ENCODE measurements around the gene GOLGA1. TPM values are rescaled to one million over a fixed set of nuclear protein-coding genes. Genes with fewer than 3 reads are reported as not detected.
"Not testable (repeated sequence)": the region's sequence is repeated elsewhere in the genome, so short reads cannot be mapped to it uniquely, and the experiment has no call there.

GOLGA1 gene
- total RNA-seq, 4 donors from 2014 or later = 6.7 to 25.7 (median 15.4) TPM

GRCh38 chr9:124929464-124929863, 11.4 kb downstream of the GOLGA1 start:
- intact Hi-C loops (cut with DNase I; ENCODE audit: low total_unique reads) = no loop called here
- Histone ChIP-seq H3K9me3 (no peaks in the 10 kb centered on the region), H3K27ac (no peak overlapping the region), H3K4me1 (no peaks in the 10 kb centered on the region), H3K36me3 (no peaks in the 10 kb centered on the region), H3K27me3 (no peaks in the 10 kb centered on the region), H3K4me3 (no peak overlapping the region)
- TF ChIP-seq POLR2A (IDR thresholded peaks at IDR 0.05) (no peak), CTCF (IDR thresholded peaks at IDR 0.05) (no peak)
- DNase-seq = no peak

DNA sequence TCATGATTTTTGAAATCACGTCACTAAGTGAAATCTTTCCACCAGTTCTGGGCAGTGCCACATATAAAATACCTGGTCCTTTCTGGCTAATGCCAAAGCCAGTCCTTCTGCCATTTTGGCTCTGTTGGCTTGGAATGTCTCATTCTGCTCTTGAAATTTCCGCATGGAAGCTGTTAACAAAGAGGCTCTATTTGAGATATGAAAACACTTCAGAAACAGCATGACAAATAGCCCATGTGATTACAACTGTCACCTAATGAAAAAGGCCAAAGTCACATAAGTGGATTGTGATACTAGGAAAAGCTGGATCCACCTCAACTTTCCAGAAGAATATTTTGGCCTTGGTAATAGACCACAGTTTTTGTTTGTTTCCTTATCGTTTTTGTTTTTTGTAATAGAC, 12.8 kb downstream of the GOLGA1 start:
- TF ChIP-seq CTCF (IDR thresholded peaks at IDR 0.05) (no peak), POLR2A (IDR thresholded peaks at IDR 0.05) (no peak)
- DNase-seq = no peak
- H3K27me3 ChIP-seq = no peaks in the 10 kb centered on the region
- H3K9me3 ChIP-seq = no peaks in the 10 kb centered on the region
- H3K27ac ChIP-seq = no peak overlapping the region
- no peak overlapping the region for H3K4me3 ChIP-seq
- H3K4me1 ChIP-seq = no peaks in the 10 kb centered on the region
- no peaks in the 10 kb centered on the region for H3K36me3 ChIP-seq
- intact Hi-C loops (cut with DNase I; ENCODE audit: low total_unique reads) = no loop called here

- H3K9me3 ChIP-seq; H3K27me3 ChIP-seq; DNase-seq; H3K4me1 ChIP-seq; H3K36me3 ChIP-seq; H3K27ac ChIP-seq; H3K4me3 ChIP-seq; intact Hi-C loops (cut with DNase I; ENCODE audit: low total_unique reads): not testable (repeated sequence)
Observed at GRCh38 chr9:124920394-124920793, 20.5 kb downstream of the GOLGA1 start.

GRCh38 chr9:124914753-124915405, 26.0 kb downstream of the GOLGA1 start:
- Histone ChIP-seq H3K36me3 (no peaks in the 10 kb centered on the region), H3K4me1 (no peaks in the 10 kb centered on the region), H3K9me3 (no peaks in the 10 kb centered on the region), H3K4me3 (no peak overlapping the region), H3K27me3 (no peaks in the 10 kb centered on the region), H3K27ac (no peak overlapping the region)
- no peak for DNase-seq
- intact Hi-C loops (cut with DNase I; ENCODE audit: low total_unique reads) = no loop called here
- TF ChIP-seq CTCF (IDR thresholded peaks at IDR 0.05) = no peak
- TF ChIP-seq POLR2A (IDR thresholded peaks at IDR 0.05) = no peak

GRCh38 chr9:124913378-124913777, 27.5 kb downstream of the GOLGA1 start:
- no peaks in the 10 kb centered on the region for H3K9me3 ChIP-seq
- H3K27me3 ChIP-seq = no peaks in the 10 kb centered on the region
- no peaks in the 10 kb centered on the region for H3K36me3 ChIP-seq
- TF ChIP-seq CTCF (IDR thresholded peaks at IDR 0.05) = no peak
- TF ChIP-seq POLR2A (IDR thresholded peaks at IDR 0.05) = no peak
- no peak for DNase-seq
- H3K4me1 ChIP-seq = no peaks in the 10 kb centered on the region
- H3K27ac ChIP-seq = no peak overlapping the region
- no peak overlapping the region for H3K4me3 ChIP-seq
- intact Hi-C loops (cut with DNase I; ENCODE audit: low total_unique reads) = no loop called here

GRCh38 chr9:124911766-124912165, 29.1 kb downstream of the GOLGA1 start:
- intact Hi-C loops (cut with DNase I; ENCODE audit: low total_unique reads) = no loop called here
- DNase-seq = no peak
- Histone ChIP-seq H3K4me1 (no peaks in the 10 kb centered on the region), H3K9me3 (no peaks in the 10 kb centered on the region), H3K27me3 (no peaks in the 10 kb centered on the region), H3K36me3 (no peaks in the 10 kb centered on the region), H3K4me3 (no peak overlapping the region), H3K27ac (no peak overlapping the region)
- TF ChIP-seq CTCF (IDR thresholded peaks at IDR 0.05) = no peak
- TF ChIP-seq POLR2A (IDR thresholded peaks at IDR 0.05) = no peak

All from uterus (tissue), 4 donors.